Measurements from ENCODE around the gene TRAF3IP1.
"Not testable (repeated sequence)": the region's sequence is repeated elsewhere in the genome, so short reads cannot be mapped to it uniquely, and the experiment has no call there.

The TRAF3IP1 gene

GRCh38 chr2:238442257-238442656, 121.9 kb downstream of the TRAF3IP1 start:
- not testable (repeated sequence) for H3K4me3 ChIP-seq (ENCODE audit: extremely low read depth, insufficient read depth, low read length, poor library complexity, severe bottlenecking); H3K4me1 ChIP-seq (ENCODE audit: control insufficient read depth, insufficient read depth, low read length, poor library complexity, severe bottlenecking); H3K9me3 ChIP-seq (ENCODE audit: control insufficient read depth, low read length); H3K27ac ChIP-seq (ENCODE audit: low read depth, low read length, severe bottlenecking)
- H3K36me3 ChIP-seq (ENCODE audit: control insufficient read depth, insufficient read depth, low read length), result peaks cover 74% of the 10 kb centered on the region
- WGBS, 2 experiments (ENCODE audit: insufficient coverage in 2 of 2), result 76 to 93% methylated on average over 3 to 5 of the region's 6 CpGs

GRCh38 chr2:238444242-238444641, 123.9 kb downstream of the TRAF3IP1 start:
- Histone ChIP-seq H3K9me3 (ENCODE audit: control insufficient read depth, low read length) (no peaks in the 10 kb centered on the region), H3K27ac (ENCODE audit: low read depth, low read length, severe bottlenecking) (no peak overlapping the region), H3K36me3 (ENCODE audit: control insufficient read depth, insufficient read depth, low read length) (peaks cover 73% of the 10 kb centered on the region), H3K4me3 (ENCODE audit: extremely low read depth, insufficient read depth, low read length, poor library complexity, severe bottlenecking) (no peak overlapping the region), H3K4me1 (ENCODE audit: control insufficient read depth, insufficient read depth, low read length, poor library complexity, severe bottlenecking) (no peaks in the 10 kb centered on the region)
- 96 to 98% methylated on average over 11 of the region's 13 CpGs for WGBS, 2 experiments (ENCODE audit: insufficient coverage in 2 of 2)

- peaks cover 78% of the 10 kb centered on the region for H3K36me3 ChIP-seq (ENCODE audit: control insufficient read depth, insufficient read depth, low read length)
Measured at GRCh38 chr2:238445409-238446190, 125.3 kb downstream of the TRAF3IP1 start.

GRCh38 chr2:238446371-238446770, 126.1 kb downstream of the TRAF3IP1 start:
- H3K9me3 ChIP-seq (ENCODE audit: control insufficient read depth, low read length), result no peaks in the 10 kb centered on the region
- no peak overlapping the region for H3K27ac ChIP-seq (ENCODE audit: low read depth, low read length, severe bottlenecking)
- no peaks in the 10 kb centered on the region for H3K4me1 ChIP-seq (ENCODE audit: control insufficient read depth, insufficient read depth, low read length, poor library complexity, severe bottlenecking)
- 94 to 96% methylated on average over 5 to 8 of the region's 8 CpGs for WGBS, 2 experiments (ENCODE audit: insufficient coverage in 2 of 2)
- peaks cover 83% of the 10 kb centered on the region for H3K36me3 ChIP-seq (ENCODE audit: control insufficient read depth, insufficient read depth, low read length)
- no peak overlapping the region for H3K4me3 ChIP-seq (ENCODE audit: extremely low read depth, insufficient read depth, low read length, poor library complexity, severe bottlenecking)

More at GRCh38 chr2:238445409-238446190, 125.3 kb downstream of the TRAF3IP1 start:
- 94 to 96% methylated on average over 13 to 14 of the region's 17 CpGs for WGBS, 2 experiments (ENCODE audit: insufficient coverage in 2 of 2)
- Histone ChIP-seq H3K4me1 (ENCODE audit: control insufficient read depth, insufficient read depth, low read length, poor library complexity, severe bottlenecking) (no peaks in the 10 kb centered on the region), H3K27ac (ENCODE audit: low read depth, low read length, severe bottlenecking) (no peak overlapping the region), H3K9me3 (ENCODE audit: control insufficient read depth, low read length) (no peaks in the 10 kb centered on the region), H3K4me3 (ENCODE audit: extremely low read depth, insufficient read depth, low read length, poor library complexity, severe bottlenecking) (no peak overlapping the region)

GRCh38 chr2:238448031-238448955, 128.0 kb downstream of the TRAF3IP1 start:
- Histone ChIP-seq H3K27ac (ENCODE audit: low read depth, low read length, severe bottlenecking) (no peak overlapping the region), H3K36me3 (ENCODE audit: control insufficient read depth, insufficient read depth, low read length) (peaks cover 94% of the 10 kb centered on the region), H3K4me3 (ENCODE audit: extremely low read depth, insufficient read depth, low read length, poor library complexity, severe bottlenecking) (no peak overlapping the region), H3K4me1 (ENCODE audit: control insufficient read depth, insufficient read depth, low read length, poor library complexity, severe bottlenecking) (no peaks in the 10 kb centered on the region), H3K9me3 (ENCODE audit: control insufficient read depth, low read length) (no peaks in the 10 kb centered on the region)
- 95% methylated on average over 17 of the region's 19 CpGs for WGBS, 2 experiments (ENCODE audit: insufficient coverage in 2 of 2)

GRCh38 chr2:238449241-238449640, 128.9 kb downstream of the TRAF3IP1 start:
- 97 to 100% methylated on average over 4 of the region's 8 CpGs for WGBS, 2 experiments (ENCODE audit: insufficient coverage in 2 of 2)

GRCh38 chr2:238449909-238450417, 129.6 kb downstream of the TRAF3IP1 start:
- Histone ChIP-seq H3K9me3 (ENCODE audit: control insufficient read depth, low read length) (no peaks in the 10 kb centered on the region), H3K4me3 (ENCODE audit: extremely low read depth, insufficient read depth, low read length, poor library complexity, severe bottlenecking) (no peak overlapping the region), H3K27ac (ENCODE audit: low read depth, low read length, severe bottlenecking) (no peak overlapping the region), H3K4me1 (ENCODE audit: control insufficient read depth, insufficient read depth, low read length, poor library complexity, severe bottlenecking) (no peaks in the 10 kb centered on the region), H3K36me3 (ENCODE audit: control insufficient read depth, insufficient read depth, low read length) (peaks cover 77% of the 10 kb centered on the region)
- WGBS, 2 experiments (ENCODE audit: insufficient coverage in 2 of 2), result 96 to 97% methylated on average over 8 to 9 of the region's 9 CpGs

More at GRCh38 chr2:238449241-238449640, 128.9 kb downstream of the TRAF3IP1 start:
- H3K27ac ChIP-seq (ENCODE audit: low read depth, low read length, severe bottlenecking), result no peak overlapping the region
- H3K36me3 ChIP-seq (ENCODE audit: control insufficient read depth, insufficient read depth, low read length), result peaks cover 84% of the 10 kb centered on the region
- no peaks in the 10 kb centered on the region for H3K9me3 ChIP-seq (ENCODE audit: control insufficient read depth, low read length)
- no peaks in the 10 kb centered on the region for H3K4me1 ChIP-seq (ENCODE audit: control insufficient read depth, insufficient read depth, low read length, poor library complexity, severe bottlenecking)
- no peak overlapping the region for H3K4me3 ChIP-seq (ENCODE audit: extremely low read depth, insufficient read depth, low read length, poor library complexity, severe bottlenecking)

GRCh38 chr2:238450440-238450861, 130.1 kb downstream of the TRAF3IP1 start:
- Histone ChIP-seq H3K27ac (ENCODE audit: low read depth, low read length, severe bottlenecking) (no peak overlapping the region), H3K4me1 (ENCODE audit: control insufficient read depth, insufficient read depth, low read length, poor library complexity, severe bottlenecking) (no peaks in the 10 kb centered on the region), H3K9me3 (ENCODE audit: control insufficient read depth, low read length) (no peaks in the 10 kb centered on the region), H3K36me3 (ENCODE audit: control insufficient read depth, insufficient read depth, low read length) (peaks cover 72% of the 10 kb centered on the region), H3K4me3 (ENCODE audit: extremely low read depth, insufficient read depth, low read length, poor library complexity, severe bottlenecking) (no peak overlapping the region)
- WGBS, 2 experiments (ENCODE audit: insufficient coverage in 2 of 2), result 95 to 97% methylated on average over 11 of the region's 11 CpGs

Measured in mesodermal cell (in vitro differentiated cells).